HG03378 (cell line): ENCODE data around the gene HBM.
"Not testable (repeated sequence)": the region's sequence is repeated elsewhere in the genome, so short reads cannot be mapped to it uniquely, and the experiment has no call there.

Experiments
- ATAC-seq: cut with Tn5 transposase; IDR thresholded peaks from one replicate; pipeline ENCODE4 v1.9.1; 2021; ENCODE audit warnings: mild to moderate bottlenecking, moderate library complexity; ENCODE audit not compliant: unreplicated experiment

The HBM gene

GRCh38 chr16:165539-166374 is at the start of gene HBM:
TSS of gene HBM (plus strand) at chr16:165978. CDS start at chr16:165998, 20 bp downstream.
- no peak for ATAC-seq

GRCh38 chr16:116015-116414 is 49.8 kb upstream of the HBM start:
- ATAC-seq: no peak

DNA sequence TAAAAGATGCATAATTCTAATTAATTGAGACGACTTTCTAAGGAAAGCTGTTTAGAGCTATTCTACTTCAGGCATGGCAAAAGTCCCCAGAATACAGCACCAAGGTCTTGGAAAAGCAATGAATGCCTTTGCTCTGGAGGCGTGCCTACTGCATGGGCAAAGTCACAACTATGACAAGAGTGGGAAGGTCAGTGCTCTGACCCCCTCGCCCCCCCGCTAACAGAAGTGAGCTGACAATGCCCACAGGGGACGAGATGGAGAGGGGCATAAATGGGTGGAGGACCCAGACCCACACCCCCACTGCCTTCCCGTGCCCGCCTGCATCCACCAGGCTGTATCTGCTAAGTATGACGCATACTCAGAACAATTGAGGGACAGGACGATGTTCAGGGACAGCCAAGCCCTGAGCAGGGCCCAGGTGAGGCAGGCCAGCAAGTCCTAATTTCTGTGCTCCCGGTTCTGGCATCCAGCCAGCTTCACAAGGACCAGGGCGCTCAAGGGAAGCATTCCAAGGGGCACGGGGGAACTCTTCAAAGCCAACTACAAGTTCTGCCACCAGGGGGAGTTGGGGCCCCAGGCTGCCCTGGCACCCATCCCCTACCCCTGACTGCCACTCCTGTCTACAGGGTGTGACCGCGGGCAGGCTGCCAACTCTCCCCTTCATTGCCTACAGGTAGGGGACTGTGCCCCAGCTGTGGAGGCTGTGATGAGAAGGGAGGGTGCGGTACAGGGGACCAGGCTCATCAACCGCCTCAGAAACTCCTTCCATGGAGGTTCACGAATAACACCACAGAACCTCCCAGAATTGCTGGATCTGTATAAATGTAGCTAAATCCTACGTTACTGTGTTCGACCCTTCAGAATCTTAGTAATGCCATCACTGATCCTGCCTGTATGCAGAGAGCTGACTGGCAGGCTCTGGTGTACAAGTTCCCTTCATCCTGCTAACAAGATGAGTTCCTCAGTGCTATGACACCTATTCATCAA is 48.1 kb upstream of the HBM start:
- ATAC-seq: no peak

DNA sequence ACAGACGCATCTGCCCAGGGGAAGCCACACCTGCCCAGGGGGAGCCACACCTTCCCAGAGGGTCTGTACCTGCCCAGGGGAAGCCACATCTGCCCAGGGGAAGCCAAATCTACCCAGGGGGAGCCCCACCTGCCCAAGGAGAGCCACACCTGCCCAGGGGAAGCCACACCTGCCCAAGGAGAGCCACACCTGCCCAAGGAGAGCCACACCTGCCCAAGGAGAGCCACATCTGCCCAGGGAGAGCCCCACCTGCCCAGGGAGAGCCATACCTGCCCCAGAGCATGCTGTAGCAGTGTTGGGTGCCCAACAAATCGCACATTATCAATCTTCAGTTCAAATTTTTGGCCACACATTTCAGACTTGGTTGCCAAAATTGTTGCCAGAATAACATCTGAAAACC is 46.9 kb upstream of the HBM start:
- ATAC-seq: no peak

- no peak for ATAC-seq
Measured at GRCh38 chr16:119295-119694, 46.5 kb upstream of the HBM start.

DNA sequence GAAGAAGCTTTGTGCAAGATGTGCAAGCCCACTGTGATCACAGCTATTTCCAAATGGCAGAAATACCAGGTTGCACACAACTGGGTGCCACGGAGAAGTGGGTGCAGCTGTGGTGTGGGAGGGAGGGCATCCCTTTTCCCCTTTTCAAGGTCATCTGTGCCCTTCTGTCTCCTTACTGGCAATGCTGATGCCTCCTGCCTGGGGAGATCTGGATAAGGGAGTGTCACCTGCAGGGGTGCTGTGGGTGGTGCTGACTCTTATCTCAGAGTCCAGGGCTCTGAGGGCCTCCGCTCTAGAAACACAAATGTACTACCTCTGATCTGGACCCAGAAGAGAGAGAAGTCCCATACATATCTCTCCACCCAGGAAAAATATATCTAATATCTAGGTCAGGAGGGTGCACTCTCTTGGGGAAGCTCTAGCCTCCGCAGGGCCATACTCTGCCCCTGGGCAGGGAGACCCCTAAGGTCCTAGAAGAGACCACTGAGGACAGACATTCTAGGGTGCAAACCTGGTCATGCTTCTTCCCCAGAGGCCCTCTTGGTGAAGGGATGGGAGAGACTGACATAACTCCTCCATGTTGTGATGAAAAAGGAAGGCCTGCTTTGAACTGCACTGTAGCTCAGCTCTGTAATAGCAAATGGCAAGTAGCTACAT is 45.8 kb upstream of the HBM start:
- ATAC-seq: no peak

DNA sequence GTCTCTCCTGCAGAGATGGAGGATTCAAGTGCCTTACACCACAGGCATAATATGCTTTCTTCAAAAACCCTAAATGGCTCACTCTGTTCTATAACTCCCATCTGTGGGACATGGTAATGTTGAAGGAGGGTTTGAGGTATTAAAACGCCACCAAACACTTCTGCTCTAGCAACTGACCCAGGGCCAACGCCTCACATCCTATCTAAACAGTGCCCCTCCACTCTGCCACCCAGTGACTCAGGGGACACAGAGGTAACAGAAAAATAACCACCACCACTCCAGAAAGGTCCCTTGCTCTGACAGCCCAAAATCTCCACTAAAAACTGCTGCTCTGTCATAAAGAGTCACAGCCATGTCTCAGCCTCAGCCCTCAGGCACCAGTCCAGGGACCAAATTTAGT is 45.0 kb upstream of the HBM start:
- ATAC-seq: no peak

DNA sequence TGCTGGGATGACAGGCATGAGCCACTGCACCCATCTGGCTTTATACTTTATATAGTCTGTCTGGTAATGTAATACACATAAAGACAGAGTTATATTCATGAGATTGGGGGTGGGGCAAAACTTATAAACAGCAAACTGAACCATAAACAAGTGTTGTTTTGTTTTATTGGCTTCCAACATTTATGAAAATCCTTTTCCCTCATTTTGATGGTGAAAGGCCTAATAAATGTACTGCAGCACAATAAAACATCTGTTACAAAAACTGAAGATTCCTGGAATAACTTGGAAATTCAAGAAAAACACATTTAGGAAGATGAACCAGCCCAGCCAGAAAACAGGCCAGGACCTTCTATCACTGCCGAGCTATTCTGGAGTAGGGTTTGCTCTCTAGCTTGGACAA is 43.4 kb upstream of the HBM start:
- ATAC-seq: no peak

DNA sequence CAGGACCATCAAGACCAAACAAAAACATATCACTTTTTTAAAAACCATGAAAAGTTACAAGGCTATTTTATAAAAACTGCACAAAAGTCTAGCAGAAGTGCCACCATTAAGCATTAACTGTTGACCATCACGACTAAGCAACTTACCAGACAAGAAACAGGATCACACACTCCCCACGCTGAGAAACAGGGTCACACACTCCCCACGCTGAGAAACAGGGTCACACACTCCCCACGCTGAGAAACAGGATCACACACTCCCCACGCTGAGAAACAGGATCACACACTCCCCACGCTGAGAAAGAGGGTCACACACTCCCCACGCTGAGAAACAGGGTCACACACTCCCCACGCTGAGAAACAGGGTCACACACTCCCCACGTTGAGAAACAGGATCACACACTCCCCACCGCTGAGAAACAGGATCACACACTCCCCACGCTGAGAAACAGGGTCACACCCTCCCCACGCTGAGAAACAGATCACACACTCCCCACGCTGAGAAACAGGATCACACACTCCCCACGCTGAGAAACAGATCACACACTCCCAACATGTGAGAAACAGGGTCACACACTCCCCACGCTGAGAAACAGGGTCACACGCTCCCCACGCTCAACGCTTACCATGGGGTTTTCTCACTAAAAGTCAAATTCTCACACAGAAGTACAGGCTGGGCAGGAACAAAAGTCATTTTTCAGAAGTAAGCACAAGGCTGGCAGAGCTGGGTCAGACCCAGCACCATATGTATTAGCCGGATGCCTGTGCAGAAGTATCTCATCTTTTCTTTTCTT is 42.0 kb upstream of the HBM start:
- not testable (repeated sequence) for ATAC-seq

GRCh38 chr16:125011-125410 is 40.8 kb upstream of the HBM start:
- ATAC-seq: no peak

DNA sequence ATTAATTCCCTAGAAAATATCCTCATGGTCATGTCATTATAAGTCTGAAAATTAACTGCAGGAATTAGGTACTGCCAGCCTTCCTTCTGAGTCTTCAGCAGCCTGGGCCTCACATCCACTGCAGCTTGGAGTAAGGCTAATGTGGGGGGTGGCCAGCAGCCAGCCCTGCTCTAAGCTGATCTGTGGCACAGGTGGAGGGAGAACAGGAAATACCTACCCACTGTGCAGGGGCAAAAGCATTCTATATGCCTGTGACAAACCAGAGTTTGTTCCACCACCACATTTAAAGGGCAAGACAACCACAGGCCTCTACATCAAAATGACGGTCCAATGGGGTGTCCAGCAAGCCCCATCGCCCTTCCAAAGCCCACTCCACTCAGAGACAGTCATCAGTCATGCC is 36.7 kb upstream of the HBM start:
- no peak for ATAC-seq

DNA sequence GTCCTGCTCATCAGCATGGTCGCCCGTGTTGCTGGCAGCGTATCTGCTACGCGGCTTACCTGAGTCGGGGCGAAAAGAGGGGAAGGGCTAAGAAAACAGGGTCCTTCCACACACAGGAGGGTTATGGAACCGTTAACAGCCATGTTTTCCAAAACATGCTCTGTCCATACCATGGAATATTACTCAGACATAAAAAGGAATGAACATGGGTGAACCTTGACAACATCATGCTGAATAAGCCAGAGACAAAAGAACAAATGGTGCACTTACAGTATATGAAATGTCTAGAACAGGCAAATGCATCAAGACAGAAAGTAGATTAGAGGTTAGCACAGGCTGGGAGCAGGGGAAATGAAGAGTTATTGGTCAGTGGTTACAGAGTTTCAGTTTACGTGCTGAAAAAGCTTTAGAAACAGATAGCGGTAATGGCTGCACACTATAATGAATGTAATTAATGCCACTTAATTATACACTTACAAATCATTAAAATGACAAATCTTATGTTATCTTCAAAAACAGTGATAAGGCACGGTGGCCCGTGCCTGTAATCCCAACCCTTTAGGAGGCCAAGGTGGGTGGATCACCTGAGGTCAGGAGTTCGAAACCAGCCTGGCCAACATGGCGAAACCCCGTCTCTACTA is 35.1 kb upstream of the HBM start:
- ATAC-seq: no peak

DNA sequence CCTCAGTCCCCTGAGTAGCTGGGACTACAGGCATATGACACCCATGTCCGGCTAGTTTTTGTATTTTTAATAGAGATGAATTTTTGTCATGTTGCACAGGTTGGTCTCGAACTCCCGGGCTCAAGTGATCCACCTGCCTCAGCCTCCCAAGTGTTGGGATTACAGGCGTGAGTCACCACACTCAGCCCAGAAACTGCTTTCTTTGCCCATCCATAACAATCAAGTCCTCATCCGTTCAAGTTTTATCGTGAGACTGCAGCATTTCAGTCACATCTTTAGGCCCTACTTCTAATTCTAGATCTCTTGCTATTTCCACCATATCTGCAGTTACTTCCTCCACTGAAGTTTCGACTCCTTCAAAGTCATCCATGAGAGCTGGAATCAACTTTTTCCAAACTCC is 33.7 kb upstream of the HBM start:
- ATAC-seq: no peak

- no peak for ATAC-seq
Measured at GRCh38 chr16:133716-134115, 32.1 kb upstream of the HBM start.

DNA sequence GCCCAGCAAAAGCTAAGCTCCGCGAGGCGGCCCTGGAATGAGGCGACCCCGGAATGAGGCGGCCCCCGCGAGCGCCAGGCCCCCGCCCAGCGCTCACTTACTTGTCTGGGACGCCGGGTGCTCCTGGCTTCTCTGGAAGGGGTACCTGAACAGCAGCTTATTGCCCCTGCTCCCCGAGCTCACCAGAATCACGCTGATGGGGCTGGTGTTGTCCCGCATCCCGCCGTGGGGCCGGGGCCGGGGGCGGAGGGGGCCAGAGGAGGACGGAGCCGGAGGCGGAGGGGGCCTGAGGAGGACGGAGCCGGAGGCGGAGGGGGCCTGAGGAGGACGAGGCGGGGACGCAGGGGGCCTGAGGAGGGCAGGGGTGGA is 27.7 kb upstream of the HBM start:
- ATAC-seq: no peak

GRCh38 chr16:140175-140857 is 25.5 kb upstream of the HBM start:
- no peak for ATAC-seq

DNA sequence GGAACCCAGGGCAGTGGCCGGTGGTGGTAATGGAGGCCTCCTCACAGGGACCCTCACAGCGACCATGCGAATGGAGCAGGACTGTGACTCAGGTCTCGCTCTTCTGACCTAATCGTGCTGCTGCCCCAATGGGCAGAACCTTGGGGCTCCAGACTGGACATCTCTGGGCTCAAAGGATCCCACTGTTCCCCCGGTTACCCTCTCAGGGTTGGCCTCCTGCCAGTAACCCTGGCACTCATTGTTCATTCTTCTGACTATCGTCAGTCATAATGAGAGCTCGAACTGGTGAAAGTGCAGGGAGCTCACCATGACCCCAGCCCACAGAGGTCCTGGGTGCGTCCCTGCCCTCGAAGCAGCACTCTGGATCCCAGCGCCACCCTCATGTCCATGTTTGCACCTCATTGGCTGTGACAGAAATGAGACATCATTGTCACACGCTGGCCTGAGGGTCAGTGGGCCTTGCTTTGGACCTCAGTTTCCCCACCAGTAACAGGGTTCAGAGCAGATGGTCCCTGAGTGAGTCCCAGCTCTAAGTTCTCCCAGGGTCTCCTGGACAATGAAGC is 23.3 kb upstream of the HBM start:
- ATAC-seq: no peak

GRCh38 chr16:143047-143446 is 22.7 kb upstream of the HBM start:
- no peak for ATAC-seq

GRCh38 chr16:143456-143855 is 22.3 kb upstream of the HBM start:
- ATAC-seq: no peak
